ENCODE measurements around the gene PGAP6.
"Not testable (repeated sequence)": the region's sequence is repeated elsewhere in the genome, so short reads cannot be mapped to it uniquely, and the experiment has no call there.

PGAP6 gene

GRCh38 chr16:399340-400019 lies 17.7 kb upstream of the PGAP6 start:
- no peak overlapping the region for H3K9ac ChIP-seq (ENCODE audit: low read length)
- H3K4me1 ChIP-seq (ENCODE audit: control insufficient read depth, insufficient read depth, low read length): peaks cover 22% of the 10 kb centered on the region
- H3K4me3 ChIP-seq (ENCODE audit: low read depth, low read length): no peak overlapping the region
- no peaks in the 10 kb centered on the region for H3K9me3 ChIP-seq (ENCODE audit: control insufficient read depth, insufficient read depth, low read depth, low read length)
- no peaks in the 10 kb centered on the region for H3K27me3 ChIP-seq (ENCODE audit: control insufficient read depth, insufficient read depth, low read length)
- peaks cover 18% of the 10 kb centered on the region for H3K36me3 ChIP-seq (ENCODE audit: control insufficient read depth, insufficient read depth, low read length)
- no peak overlapping the region for H3K27ac ChIP-seq (ENCODE audit: low read depth, low read length)

GRCh38 chr16:398561-399339 lies 17.0 kb upstream of the PGAP6 start:
- Histone ChIP-seq H3K36me3 (ENCODE audit: control insufficient read depth, insufficient read depth, low read length) (peaks cover 18% of the 10 kb centered on the region), H3K4me3 (ENCODE audit: low read depth, low read length) (0 out of 2 replicates have a peak overlapping the region, but pooled peaks have one; percentile 43), H3K9me3 (ENCODE audit: control insufficient read depth, insufficient read depth, low read depth, low read length) (no peaks in the 10 kb centered on the region), H3K27ac (ENCODE audit: low read depth, low read length) (no peak overlapping the region), H3K9ac (ENCODE audit: low read length) (no peak overlapping the region), H3K4me1 (ENCODE audit: control insufficient read depth, insufficient read depth, low read length) (peaks cover 22% of the 10 kb centered on the region), H3K27me3 (ENCODE audit: control insufficient read depth, insufficient read depth, low read length) (no peaks in the 10 kb centered on the region)

- H3K27ac ChIP-seq (ENCODE audit: low read depth, low read length): peak overlapping the region; percentile 21; the same call in 1 of the 2 replicates
- H3K4me3 ChIP-seq (ENCODE audit: low read depth, low read length): peak overlapping the region; percentile 43
- H3K9me3 ChIP-seq (ENCODE audit: control insufficient read depth, insufficient read depth, low read depth, low read length): peaks cover under 1% of the 10 kb centered on the region; the same call in 1 of the 2 replicates
Observed at GRCh38 chr16:397736-398332, 16.1 kb upstream of the PGAP6 start.

GRCh38 chr16:397135-397661 lies 15.4 kb upstream of the PGAP6 start, which contains the start of gene NME4:
Gene NME4 (plus strand): TSS chr16:397199. CDS start chr16:397223, 24 bp downstream.
- Histone ChIP-seq H3K4me1 (ENCODE audit: control insufficient read depth, insufficient read depth, low read length) (peaks cover 22% of the 10 kb centered on the region), H3K27ac (ENCODE audit: low read depth, low read length) (peak within 1 kb of the TSS; percentile 58; the same call in 1 of the 2 replicates), H3K4me3 (ENCODE audit: low read depth, low read length) (peak within 1 kb of the TSS; percentile 73), H3K9me3 (ENCODE audit: control insufficient read depth, insufficient read depth, low read depth, low read length) (peaks cover 6% of the 10 kb centered on the region), H3K27me3 (ENCODE audit: control insufficient read depth, insufficient read depth, low read length) (no peaks in the 10 kb centered on the region), H3K9ac (ENCODE audit: low read length) (peak within 1 kb of the TSS; percentile 81), H3K36me3 (ENCODE audit: control insufficient read depth, insufficient read depth, low read length) (peaks cover 18% of the 10 kb centered on the region)

More at GRCh38 chr16:397736-398332, 16.1 kb upstream of the PGAP6 start:
- no peaks in the 10 kb centered on the region for H3K27me3 ChIP-seq (ENCODE audit: control insufficient read depth, insufficient read depth, low read length)
- H3K4me1 ChIP-seq (ENCODE audit: control insufficient read depth, insufficient read depth, low read length): peaks cover 22% of the 10 kb centered on the region
- H3K9ac ChIP-seq (ENCODE audit: low read length): peak overlapping the region; percentile 66
- peaks cover 18% of the 10 kb centered on the region for H3K36me3 ChIP-seq (ENCODE audit: control insufficient read depth, insufficient read depth, low read length)

DNA sequence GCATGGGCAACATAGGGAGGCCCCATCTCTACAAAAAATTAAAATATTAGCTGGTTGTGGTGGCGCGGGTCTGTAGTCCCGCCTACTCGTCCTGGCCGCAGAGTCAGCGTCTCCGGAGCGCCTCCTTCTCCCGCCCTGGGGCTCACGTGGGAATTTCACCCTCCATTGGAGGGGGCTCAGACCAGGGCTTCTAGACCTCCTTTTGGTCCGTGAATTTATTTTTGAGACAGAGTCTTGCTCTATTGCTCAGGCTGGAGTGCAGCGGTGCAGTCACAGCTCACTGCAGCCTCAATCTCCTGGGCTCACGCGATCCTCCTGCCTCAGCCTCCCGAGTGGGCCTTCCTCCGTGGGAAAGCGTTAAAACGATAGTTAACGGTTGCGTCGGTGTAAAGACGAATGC lies 14.8 kb upstream of the PGAP6 start:
- H3K9me3 ChIP-seq (ENCODE audit: control insufficient read depth, insufficient read depth, low read depth, low read length): peaks cover 10% of the 10 kb centered on the region
- peak overlapping the region; percentile 61 for H3K4me3 ChIP-seq (ENCODE audit: low read depth, low read length)
- peaks cover 22% of the 10 kb centered on the region for H3K4me1 ChIP-seq (ENCODE audit: control insufficient read depth, insufficient read depth, low read length)
- H3K9ac ChIP-seq (ENCODE audit: low read length): peak overlapping the region; percentile 68
- peaks cover 18% of the 10 kb centered on the region for H3K36me3 ChIP-seq (ENCODE audit: control insufficient read depth, insufficient read depth, low read length)
- H3K27ac ChIP-seq (ENCODE audit: low read depth, low read length): peak overlapping the region; percentile 2; the same call in 1 of the 2 replicates
- H3K27me3 ChIP-seq (ENCODE audit: control insufficient read depth, insufficient read depth, low read length): no peaks in the 10 kb centered on the region

DNA sequence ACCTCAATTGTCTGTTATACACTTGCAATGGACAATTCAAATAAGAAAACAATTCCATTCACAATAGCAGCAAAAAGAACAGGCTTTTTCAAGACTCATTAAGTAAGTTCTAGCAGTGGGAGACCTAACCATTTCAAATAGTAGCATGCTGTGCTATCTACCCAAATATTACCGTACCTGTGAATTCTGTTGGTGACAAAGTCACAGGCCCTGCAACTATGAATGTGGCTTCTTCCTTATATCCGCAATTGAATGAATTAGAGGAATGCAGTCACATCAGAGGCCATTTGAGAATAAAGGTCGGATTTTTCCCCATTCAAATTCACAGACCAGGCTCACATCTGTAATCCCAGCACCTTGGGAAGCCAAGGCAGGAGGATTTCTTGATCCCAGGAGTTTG lies 14.4 kb upstream of the PGAP6 start:
- peak overlapping the region; percentile 2; the same call in 1 of the 2 replicates for H3K27ac ChIP-seq (ENCODE audit: low read depth, low read length)
- peaks cover 22% of the 10 kb centered on the region for H3K4me1 ChIP-seq (ENCODE audit: control insufficient read depth, insufficient read depth, low read length)
- no peaks in the 10 kb centered on the region for H3K27me3 ChIP-seq (ENCODE audit: control insufficient read depth, insufficient read depth, low read length)
- H3K36me3 ChIP-seq (ENCODE audit: control insufficient read depth, insufficient read depth, low read length): peaks cover 18% of the 10 kb centered on the region
- H3K9me3 ChIP-seq (ENCODE audit: control insufficient read depth, insufficient read depth, low read depth, low read length): peaks cover 10% of the 10 kb centered on the region
- peak overlapping the region; percentile 68 for H3K9ac ChIP-seq (ENCODE audit: low read length)
- H3K4me3 ChIP-seq (ENCODE audit: low read depth, low read length): peak overlapping the region; percentile 61

DNA sequence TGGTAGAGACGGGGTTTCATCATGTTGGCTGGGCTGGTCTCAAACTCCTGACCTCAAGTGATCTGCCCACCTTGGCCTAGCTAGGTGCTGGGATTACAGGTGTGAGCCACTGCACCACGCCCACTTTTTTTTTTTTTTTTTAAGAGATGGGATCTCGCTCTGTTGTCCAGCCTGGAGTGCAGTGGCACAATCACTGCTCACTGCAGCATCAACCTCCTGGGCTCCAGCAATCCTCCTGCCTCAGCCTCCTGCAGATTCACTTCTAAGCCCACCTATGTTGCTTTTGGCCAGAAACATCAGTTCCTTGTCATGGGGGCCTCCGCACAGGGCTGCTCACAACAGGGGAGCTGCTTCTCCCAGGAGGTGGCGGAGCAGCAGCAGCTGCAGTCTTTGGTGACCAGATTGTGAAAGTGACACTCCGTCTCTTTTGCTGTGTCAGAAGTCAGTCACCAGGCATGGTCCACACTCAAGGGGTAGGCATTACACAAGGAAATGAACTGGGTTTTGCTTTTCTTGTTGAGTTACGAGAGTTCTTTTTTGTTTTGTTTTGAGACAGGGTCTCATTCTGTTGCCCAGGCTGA lies 10.8 kb upstream of the PGAP6 start:
- Histone ChIP-seq H3K9ac (ENCODE audit: low read length) (no peak overlapping the region), H3K27ac (ENCODE audit: low read depth, low read length) (no peak overlapping the region), H3K27me3 (ENCODE audit: control insufficient read depth, insufficient read depth, low read length) (no peaks in the 10 kb centered on the region), H3K4me1 (ENCODE audit: control insufficient read depth, insufficient read depth, low read length) (peaks cover 20% of the 10 kb centered on the region), H3K36me3 (ENCODE audit: control insufficient read depth, insufficient read depth, low read length) (no peaks in the 10 kb centered on the region), H3K9me3 (ENCODE audit: control insufficient read depth, insufficient read depth, low read depth, low read length) (peaks cover 10% of the 10 kb centered on the region), H3K4me3 (ENCODE audit: low read depth, low read length) (no peak overlapping the region)

GRCh38 chr16:391885-392335 lies 10.1 kb upstream of the PGAP6 start:
- no peak overlapping the region for H3K27ac ChIP-seq (ENCODE audit: low read depth, low read length)
- no peaks in the 10 kb centered on the region for H3K27me3 ChIP-seq (ENCODE audit: control insufficient read depth, insufficient read depth, low read length)
- no peak overlapping the region for H3K4me3 ChIP-seq (ENCODE audit: low read depth, low read length)
- H3K9ac ChIP-seq (ENCODE audit: low read length): no peak overlapping the region
- no peaks in the 10 kb centered on the region for H3K36me3 ChIP-seq (ENCODE audit: control insufficient read depth, insufficient read depth, low read length)
- peaks cover 21% of the 10 kb centered on the region for H3K4me1 ChIP-seq (ENCODE audit: control insufficient read depth, insufficient read depth, low read length)
- H3K9me3 ChIP-seq (ENCODE audit: control insufficient read depth, insufficient read depth, low read depth, low read length): peaks cover 10% of the 10 kb centered on the region

GRCh38 chr16:389352-389751 lies 7.6 kb upstream of the PGAP6 start:
- Histone ChIP-seq H3K27ac (ENCODE audit: low read depth, low read length) (no peak overlapping the region), H3K27me3 (ENCODE audit: control insufficient read depth, insufficient read depth, low read length) (no peaks in the 10 kb centered on the region), H3K36me3 (ENCODE audit: control insufficient read depth, insufficient read depth, low read length) (no peaks in the 10 kb centered on the region), H3K4me3 (ENCODE audit: low read depth, low read length) (no peak overlapping the region), H3K4me1 (ENCODE audit: control insufficient read depth, insufficient read depth, low read length) (peaks cover 33% of the 10 kb centered on the region), H3K9me3 (ENCODE audit: control insufficient read depth, insufficient read depth, low read depth, low read length) (peaks cover 10% of the 10 kb centered on the region), H3K9ac (ENCODE audit: low read length) (no peak overlapping the region)

- not testable (repeated sequence) for H3K27ac ChIP-seq (ENCODE audit: low read depth, low read length); H3K4me3 ChIP-seq (ENCODE audit: low read depth, low read length); H3K9ac ChIP-seq (ENCODE audit: low read length); H3K36me3 ChIP-seq (ENCODE audit: control insufficient read depth, insufficient read depth, low read length); H3K27me3 ChIP-seq (ENCODE audit: control insufficient read depth, insufficient read depth, low read length)
- Histone ChIP-seq H3K9me3 (ENCODE audit: control insufficient read depth, insufficient read depth, low read depth, low read length) (peaks cover 10% of the 10 kb centered on the region), H3K4me1 (ENCODE audit: control insufficient read depth, insufficient read depth, low read length) (peaks cover 45% of the 10 kb centered on the region)
Observed at GRCh38 chr16:387761-388666, 6.2 kb upstream of the PGAP6 start.

Data from HUES6 (cell line).